ENCODE data around the gene PPFIBP2. TPM values are rescaled to one million over a fixed set of nuclear protein-coding genes. Genes with fewer than 3 reads are reported as not detected.
A peak's percentile ranks its signal among the peaks of the same experiment; 100 is the strongest.

The PPFIBP2 gene
- total RNA-seq, result 63.8 TPM

- peak; percentile 41 for DNase-seq
These were observed at the start of gene PPFIBP2 for GRCh38 chr11:7513234-7514098. TSS of gene PPFIBP2 (plus strand) at chr11:7513999. CDS start at chr11:7549476, 35,477 bp downstream.

GRCh38 chr11:7467652-7468051, 46.1 kb upstream of the PPFIBP2 start:
- DNase-seq, result no peak

GRCh38 chr11:7469351-7469865, 44.4 kb upstream of the PPFIBP2 start:
- DNase-seq, result no peak

DNA sequence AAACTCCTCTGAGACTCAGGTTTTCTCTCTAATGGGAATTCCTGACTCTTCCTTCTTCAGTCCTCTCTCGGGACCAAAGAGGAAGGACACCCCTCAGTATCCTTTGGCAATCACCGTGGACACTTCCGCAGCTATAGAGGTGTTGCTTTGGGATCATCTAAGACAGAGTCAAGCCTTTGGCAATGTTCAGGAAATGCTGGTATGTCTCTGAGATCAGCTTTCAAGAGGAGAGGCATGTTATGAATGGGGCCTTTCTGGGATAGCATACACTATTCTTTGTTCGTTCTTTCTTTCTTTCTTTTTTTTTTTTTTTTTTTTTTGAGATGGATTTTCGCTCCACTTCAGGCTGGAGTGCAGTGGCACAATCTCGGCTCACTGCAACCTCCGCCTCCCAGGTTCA, 42.7 kb upstream of the PPFIBP2 start:
- DNase-seq, result no peak

GRCh38 chr11:7473717-7474116, 40.1 kb upstream of the PPFIBP2 start:
- DNase-seq, result no peak

GRCh38 chr11:7480113-7480512, 33.7 kb upstream of the PPFIBP2 start:
- no peak for DNase-seq

DNA sequence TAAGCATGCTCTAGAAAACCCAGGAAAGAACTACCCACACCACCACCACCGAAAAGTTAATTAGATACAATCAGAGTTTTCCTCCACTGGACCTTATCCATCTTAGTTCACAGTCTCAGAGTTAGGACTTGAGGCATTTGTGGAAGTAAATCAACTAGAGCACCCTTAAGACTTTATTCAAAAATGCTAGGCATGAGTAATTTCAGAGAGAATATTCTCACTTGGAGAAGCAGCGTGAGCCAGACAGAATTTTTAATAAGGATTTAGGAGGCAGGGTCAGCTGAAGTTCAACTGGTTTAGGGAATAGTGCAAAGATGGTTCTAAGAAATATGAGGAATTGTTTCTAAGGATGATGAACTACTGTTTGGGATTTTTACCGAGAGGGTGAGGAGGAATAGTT, 29.7 kb upstream of the PPFIBP2 start:
- no peak for DNase-seq

GRCh38 chr11:7484645-7485044, 29.2 kb upstream of the PPFIBP2 start:
- DNase-seq, result no peak

- DNase-seq, result peak; percentile 96
These were observed 28.4 kb upstream of the PPFIBP2 start, which contains the start of gene OLFML1 for GRCh38 chr11:7485186-7486097. TSS of gene OLFML1 (plus strand) at chr11:7485506. CDS start at chr11:7485876, 370 bp downstream.

GRCh38 chr11:7486098-7486780, 27.6 kb upstream of the PPFIBP2 start:
- no peak for DNase-seq

DNA sequence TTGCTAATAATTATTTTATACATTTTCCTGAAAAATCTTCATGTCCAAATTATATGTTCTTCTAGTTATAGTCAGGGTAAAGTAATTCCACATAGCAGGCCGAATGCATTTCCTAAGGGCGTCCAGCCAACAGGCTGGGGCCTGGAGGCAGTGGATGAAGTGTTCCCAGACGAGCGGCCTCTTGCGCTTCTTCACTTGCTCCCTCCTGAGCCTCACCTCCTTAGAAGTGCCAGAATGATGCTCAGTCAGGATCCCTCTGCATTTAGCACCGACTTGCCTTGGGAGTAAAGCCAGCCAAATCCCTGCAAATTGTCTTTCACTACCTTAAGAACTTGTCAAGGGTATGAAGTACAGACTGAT, 27.0 kb upstream of the PPFIBP2 start:
- DNase-seq, result peak; percentile 25

DNA sequence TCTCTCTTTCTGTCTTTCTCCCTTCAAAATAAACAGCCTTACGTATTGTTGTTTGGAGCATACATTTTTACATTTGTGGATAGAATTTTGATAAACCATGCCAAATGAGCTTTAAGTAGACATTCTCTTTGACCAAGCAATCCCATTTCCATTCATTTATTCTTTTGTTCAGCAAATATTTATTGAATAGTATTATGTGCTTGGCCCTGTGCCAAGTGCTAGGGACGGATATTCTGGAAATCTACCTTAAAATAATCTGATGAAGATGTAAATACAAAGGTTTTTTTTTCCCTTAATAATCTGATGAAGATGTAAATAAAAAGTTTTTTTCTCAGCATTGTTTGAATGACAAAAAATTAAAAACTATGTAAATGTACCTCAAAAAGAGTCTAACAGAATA, 26.4 kb upstream of the PPFIBP2 start:
- no peak for DNase-seq

DNA sequence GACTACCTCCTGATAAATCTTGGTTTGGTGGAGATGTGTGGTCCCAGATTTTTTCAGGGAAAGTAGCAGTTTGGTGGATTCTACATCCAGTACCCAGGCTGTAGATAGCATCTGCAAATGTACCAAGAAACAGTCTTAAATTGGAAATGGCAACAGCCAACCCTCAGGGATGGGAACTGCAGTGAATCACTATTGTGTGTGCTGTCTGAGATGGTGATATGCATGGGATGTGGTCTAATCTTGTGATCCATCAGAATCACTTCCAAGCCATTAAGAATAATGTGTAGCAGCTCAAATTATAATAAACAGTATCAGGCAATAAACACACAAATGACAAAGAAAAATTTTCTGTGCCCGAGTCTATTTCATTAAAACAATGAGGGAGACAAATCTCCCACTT, 25.1 kb upstream of the PPFIBP2 start:
- DNase-seq, result no peak

DNA sequence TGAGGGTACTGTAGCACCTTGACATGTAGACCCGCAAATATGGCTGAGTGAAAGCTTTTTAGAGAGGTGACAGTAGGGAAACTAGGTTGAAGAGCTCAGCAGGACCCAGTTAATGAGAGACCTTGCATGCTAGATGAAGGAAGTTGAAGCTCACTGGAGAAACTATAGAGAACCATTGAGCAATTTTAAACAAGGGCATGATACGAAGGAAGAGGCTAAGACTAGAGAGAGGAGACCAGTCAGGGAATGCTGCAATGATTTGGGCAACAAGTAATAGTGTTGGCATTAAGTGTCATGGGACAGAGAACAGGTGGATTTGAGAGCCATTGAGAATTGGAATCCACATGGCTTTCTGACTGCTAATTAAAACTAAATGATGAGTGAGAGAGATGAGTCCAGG, 24.4 kb upstream of the PPFIBP2 start:
- DNase-seq, result no peak

GRCh38 chr11:7490054-7490453, 23.7 kb upstream of the PPFIBP2 start:
- no peak for DNase-seq

GRCh38 chr11:7490535-7490934, 23.3 kb upstream of the PPFIBP2 start:
- DNase-seq, result no peak

- DNase-seq, result no peak
These were observed 21.5 kb upstream of the PPFIBP2 start for GRCh38 chr11:7492253-7492652.

- no peak for DNase-seq
These were observed 20.1 kb upstream of the PPFIBP2 start for GRCh38 chr11:7493670-7494069.

GRCh38 chr11:7494086-7494745, 19.6 kb upstream of the PPFIBP2 start:
- DNase-seq, result no peak

DNA sequence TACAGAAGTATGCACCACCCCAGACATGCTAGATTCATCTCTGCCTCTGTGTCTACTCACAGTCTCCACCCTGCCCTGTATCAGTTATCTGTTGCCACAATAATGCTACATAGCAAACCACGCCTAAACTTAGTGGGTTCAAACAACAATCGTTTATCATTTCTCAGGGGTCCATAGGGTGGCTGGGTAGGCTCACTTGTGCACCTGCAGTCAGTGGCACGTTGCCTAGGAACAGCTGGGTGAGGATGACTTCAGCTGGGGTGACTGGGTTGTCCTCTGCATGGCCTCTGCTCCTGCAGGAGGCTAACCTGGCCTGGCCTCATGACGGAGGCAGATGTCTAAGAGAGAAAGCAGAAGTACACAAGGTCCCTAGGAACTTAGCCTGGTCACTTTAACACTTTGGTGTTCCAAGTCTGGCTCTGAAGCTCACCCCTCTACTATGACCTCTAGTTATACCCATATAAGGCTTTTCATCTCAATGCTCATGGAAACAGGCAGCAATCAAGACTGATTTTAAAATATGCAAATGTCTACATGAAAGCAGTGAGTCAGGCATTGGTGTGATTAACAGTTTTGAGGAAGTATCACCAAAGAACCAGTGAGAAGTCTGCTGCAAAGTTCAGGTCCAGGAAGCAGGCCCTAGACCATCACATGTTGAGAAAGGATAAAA, 17.8 kb upstream of the PPFIBP2 start:
- no peak for DNase-seq

DNA sequence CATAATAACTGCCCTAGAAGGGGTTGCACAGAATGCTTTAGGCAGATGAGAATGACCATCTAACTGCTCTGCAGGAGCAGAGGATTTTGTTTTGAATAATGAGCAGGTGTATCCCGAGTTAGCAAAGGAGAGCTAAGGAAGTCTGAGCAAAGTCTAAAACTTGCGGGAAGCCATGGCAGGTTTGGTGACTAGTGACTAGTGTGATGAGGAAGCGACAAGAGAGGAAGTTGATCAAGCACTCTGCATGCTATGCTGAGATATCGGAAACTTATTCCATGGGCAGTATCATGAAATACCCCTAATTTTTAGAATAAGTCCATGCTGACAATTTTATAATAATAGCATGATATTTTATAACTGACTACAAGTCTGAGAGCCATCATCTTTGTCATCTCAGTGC, 15.6 kb upstream of the PPFIBP2 start:
- no peak for DNase-seq

All from skin of body (tissue), 2 donors.